ENCODE results near the gene ZNF438. TPM values are rescaled to one million over a fixed set of nuclear protein-coding genes. Genes with fewer than 3 reads are reported as not detected.

Gene ZNF438
- polyA plus RNA-seq, 1 donor: 7.3 TPM

DNA sequence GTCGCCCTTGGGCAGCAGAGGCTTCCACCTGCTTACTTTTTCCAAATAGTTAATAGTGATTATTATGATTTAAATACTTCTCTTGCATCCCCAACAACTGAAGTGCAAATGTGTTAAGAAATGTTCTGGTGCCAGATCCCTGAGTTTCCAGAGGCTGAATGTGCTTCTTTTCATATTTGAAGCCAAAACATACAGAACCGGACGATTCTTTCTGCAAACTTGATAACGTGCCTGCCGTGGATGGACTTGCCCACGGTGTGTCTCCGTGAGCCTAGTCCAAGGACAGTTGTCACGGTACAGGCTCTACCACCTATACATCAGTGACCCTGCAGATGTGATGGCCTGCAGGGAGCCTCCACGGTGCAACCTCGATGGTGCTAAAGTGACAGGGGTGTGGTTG is 203.5 kb downstream of the ZNF438 start:
- Histone ChIP-seq H3K9me3 (ENCODE audit: control insufficient read depth, low read depth, low read length) (no peaks in the 10 kb centered on the region), H3K4me1 (ENCODE audit: control insufficient read depth, insufficient read depth, low read length) (peaks cover 5% of the 10 kb centered on the region), H3K36me3 (ENCODE audit: control insufficient read depth, insufficient read depth, low read length) (no peaks in the 10 kb centered on the region), H3K4me3 (ENCODE audit: low read length) (no peak overlapping the region), H3K27me3 (ENCODE audit: control insufficient read depth, insufficient read depth, low read length) (no peaks in the 10 kb centered on the region), H3K27ac (ENCODE audit: low read length) (no peak overlapping the region)
- no CpG with 5 or more reads among the region's 10 CpGs for WGBS (ENCODE audit: insufficient coverage, low lambda C conversion rate)
- no peak for DNase-seq

DNA sequence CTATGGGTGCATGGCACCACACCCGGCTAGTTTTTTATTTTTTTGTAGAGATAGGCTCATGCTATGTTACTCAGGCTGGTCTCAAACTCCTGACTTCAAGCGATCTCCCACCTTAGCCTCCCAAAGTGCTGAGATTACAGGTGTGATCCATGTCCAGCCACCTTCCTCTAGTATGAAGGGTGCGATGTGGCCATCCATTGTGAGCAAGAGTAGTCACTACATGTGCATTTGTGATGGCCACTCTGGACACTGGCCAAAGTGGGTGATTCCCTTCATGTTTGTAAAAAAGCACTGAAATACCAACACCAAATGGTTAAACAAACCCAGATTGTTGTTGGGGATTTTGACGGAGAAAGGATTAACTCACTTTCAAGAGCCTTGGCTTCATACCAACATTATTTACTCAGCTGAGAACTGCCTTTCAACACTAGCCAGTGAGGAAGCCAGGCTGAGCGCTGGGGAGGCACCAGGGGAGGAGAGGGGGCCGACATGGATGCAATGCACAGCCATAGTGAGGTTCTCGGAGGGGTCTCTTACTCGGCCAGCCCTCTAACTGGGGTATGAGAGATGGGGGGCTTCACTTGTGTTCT is 204.0 kb downstream of the ZNF438 start:
- Histone ChIP-seq H3K27me3 (ENCODE audit: control insufficient read depth, insufficient read depth, low read length) (no peaks in the 10 kb centered on the region), H3K36me3 (ENCODE audit: control insufficient read depth, insufficient read depth, low read length) (no peaks in the 10 kb centered on the region), H3K4me1 (ENCODE audit: control insufficient read depth, insufficient read depth, low read length) (peaks cover 5% of the 10 kb centered on the region), H3K9me3 (ENCODE audit: control insufficient read depth, low read depth, low read length) (no peaks in the 10 kb centered on the region), H3K4me3 (ENCODE audit: low read length) (no peak overlapping the region), H3K27ac (ENCODE audit: low read length) (no peak overlapping the region)
- WGBS (ENCODE audit: insufficient coverage, low lambda C conversion rate): no CpG with 5 or more reads among the region's 8 CpGs
- DNase-seq: no peak

- WGBS (ENCODE audit: insufficient coverage, low lambda C conversion rate): no CpG with 5 or more reads among the region's 4 CpGs
- H3K4me3 ChIP-seq (ENCODE audit: low read length): no peak overlapping the region
- no peak for DNase-seq
Observed at GRCh38 chr10:30826679-30827078, 205.0 kb downstream of the ZNF438 start.

DNA sequence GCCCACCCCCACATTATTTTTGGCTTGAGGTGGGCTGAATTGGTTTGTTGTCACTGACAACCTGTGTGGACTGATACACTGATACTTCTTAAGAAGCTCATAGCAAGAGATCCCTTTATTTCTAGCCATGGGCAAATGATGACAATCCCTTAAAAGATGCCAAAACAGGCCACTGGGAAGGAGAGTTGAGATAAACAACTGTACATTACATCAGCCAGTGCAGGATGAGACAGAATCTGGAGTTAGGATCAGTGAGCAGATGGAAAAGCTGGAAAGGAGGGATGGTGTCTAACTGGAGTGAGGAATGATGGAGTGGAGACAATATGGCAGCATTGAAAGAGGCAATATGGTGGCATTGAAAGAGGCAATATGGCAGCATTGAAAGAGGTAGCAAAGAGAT is 206.2 kb downstream of the ZNF438 start:
- DNase-seq: no peak
- Histone ChIP-seq H3K36me3 (ENCODE audit: control insufficient read depth, insufficient read depth, low read length) (no peaks in the 10 kb centered on the region), H3K27me3 (ENCODE audit: control insufficient read depth, insufficient read depth, low read length) (no peaks in the 10 kb centered on the region), H3K27ac (ENCODE audit: low read length) (no peak overlapping the region), H3K9me3 (ENCODE audit: control insufficient read depth, low read depth, low read length) (no peaks in the 10 kb centered on the region), H3K4me1 (ENCODE audit: control insufficient read depth, insufficient read depth, low read length) (peaks cover 2% of the 10 kb centered on the region), H3K4me3 (ENCODE audit: low read length) (no peak overlapping the region)

More at GRCh38 chr10:30826679-30827078, 205.0 kb downstream of the ZNF438 start:
- Histone ChIP-seq H3K27me3 (ENCODE audit: control insufficient read depth, insufficient read depth, low read length) (no peaks in the 10 kb centered on the region), H3K36me3 (ENCODE audit: control insufficient read depth, insufficient read depth, low read length) (no peaks in the 10 kb centered on the region), H3K4me1 (ENCODE audit: control insufficient read depth, insufficient read depth, low read length) (peaks cover 5% of the 10 kb centered on the region), H3K27ac (ENCODE audit: low read length) (no peak overlapping the region), H3K9me3 (ENCODE audit: control insufficient read depth, low read depth, low read length) (no peaks in the 10 kb centered on the region)

DNA sequence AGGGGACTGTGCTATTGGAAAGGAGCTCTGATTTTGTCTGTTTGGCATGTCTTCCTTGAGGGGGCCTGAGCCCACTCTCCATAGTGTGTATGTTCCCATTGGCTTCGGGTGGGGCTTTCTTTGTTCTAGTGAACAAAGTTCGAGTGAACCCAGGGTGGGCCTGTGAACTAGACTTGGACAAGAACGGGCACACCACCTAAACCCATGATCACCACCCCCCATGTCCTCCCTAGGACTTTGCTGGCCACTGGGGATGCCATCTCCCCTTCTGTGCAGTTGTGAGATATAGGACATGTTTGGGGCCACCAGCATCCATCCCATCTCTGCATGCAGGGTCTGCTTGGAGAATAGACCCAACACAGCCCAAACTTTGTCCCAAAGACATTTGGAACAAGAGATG is 206.6 kb downstream of the ZNF438 start:
- no peaks in the 10 kb centered on the region for H3K9me3 ChIP-seq (ENCODE audit: control insufficient read depth, low read depth, low read length)
- WGBS (ENCODE audit: insufficient coverage, low lambda C conversion rate): no CpG with 5 or more reads among the region's 3 CpGs
- no peaks in the 10 kb centered on the region for H3K36me3 ChIP-seq (ENCODE audit: control insufficient read depth, insufficient read depth, low read length)
- DNase-seq: no peak
- no peak overlapping the region for H3K27ac ChIP-seq (ENCODE audit: low read length)
- no peaks in the 10 kb centered on the region for H3K27me3 ChIP-seq (ENCODE audit: control insufficient read depth, insufficient read depth, low read length)
- no peak overlapping the region for H3K4me3 ChIP-seq (ENCODE audit: low read length)
- no peaks in the 10 kb centered on the region for H3K4me1 ChIP-seq (ENCODE audit: control insufficient read depth, insufficient read depth, low read length)

GRCh38 chr10:30823651-30824050 is 208.0 kb downstream of the ZNF438 start:
- H3K9me3 ChIP-seq (ENCODE audit: control insufficient read depth, low read depth, low read length): no peaks in the 10 kb centered on the region
- H3K27ac ChIP-seq (ENCODE audit: low read length): no peak overlapping the region
- no peaks in the 10 kb centered on the region for H3K27me3 ChIP-seq (ENCODE audit: control insufficient read depth, insufficient read depth, low read length)
- no peak for DNase-seq
- no peaks in the 10 kb centered on the region for H3K36me3 ChIP-seq (ENCODE audit: control insufficient read depth, insufficient read depth, low read length)
- no CpG with 5 or more reads among the region's 2 CpGs for WGBS (ENCODE audit: insufficient coverage, low lambda C conversion rate)
- H3K4me3 ChIP-seq (ENCODE audit: low read length): no peak overlapping the region
- H3K4me1 ChIP-seq (ENCODE audit: control insufficient read depth, insufficient read depth, low read length): peaks cover 6% of the 10 kb centered on the region

GRCh38 chr10:30822693-30823465 is 208.8 kb downstream of the ZNF438 start:
- DNase-seq: no peak
- H3K27me3 ChIP-seq (ENCODE audit: control insufficient read depth, insufficient read depth, low read length): no peaks in the 10 kb centered on the region
- peaks cover 6% of the 10 kb centered on the region for H3K4me1 ChIP-seq (ENCODE audit: control insufficient read depth, insufficient read depth, low read length)
- H3K9me3 ChIP-seq (ENCODE audit: control insufficient read depth, low read depth, low read length): no peaks in the 10 kb centered on the region
- WGBS (ENCODE audit: insufficient coverage, low lambda C conversion rate): 100% methylated on average over 1 of the region's 10 CpGs
- no peaks in the 10 kb centered on the region for H3K36me3 ChIP-seq (ENCODE audit: control insufficient read depth, insufficient read depth, low read length)
- no peak overlapping the region for H3K4me3 ChIP-seq (ENCODE audit: low read length)
- H3K27ac ChIP-seq (ENCODE audit: low read length): no peak overlapping the region

GRCh38 chr10:30821994-30822692 is 209.5 kb downstream of the ZNF438 start:
- Histone ChIP-seq H3K36me3 (ENCODE audit: control insufficient read depth, insufficient read depth, low read length) (no peaks in the 10 kb centered on the region), H3K4me3 (ENCODE audit: low read length) (no peak overlapping the region), H3K9me3 (ENCODE audit: control insufficient read depth, low read depth, low read length) (no peaks in the 10 kb centered on the region), H3K4me1 (ENCODE audit: control insufficient read depth, insufficient read depth, low read length) (peaks cover 6% of the 10 kb centered on the region), H3K27ac (ENCODE audit: low read length) (no peak overlapping the region), H3K27me3 (ENCODE audit: control insufficient read depth, insufficient read depth, low read length) (no peaks in the 10 kb centered on the region)
- no CpG with 5 or more reads among the region's 17 CpGs for WGBS (ENCODE audit: insufficient coverage, low lambda C conversion rate)
- no peak for DNase-seq

DNA sequence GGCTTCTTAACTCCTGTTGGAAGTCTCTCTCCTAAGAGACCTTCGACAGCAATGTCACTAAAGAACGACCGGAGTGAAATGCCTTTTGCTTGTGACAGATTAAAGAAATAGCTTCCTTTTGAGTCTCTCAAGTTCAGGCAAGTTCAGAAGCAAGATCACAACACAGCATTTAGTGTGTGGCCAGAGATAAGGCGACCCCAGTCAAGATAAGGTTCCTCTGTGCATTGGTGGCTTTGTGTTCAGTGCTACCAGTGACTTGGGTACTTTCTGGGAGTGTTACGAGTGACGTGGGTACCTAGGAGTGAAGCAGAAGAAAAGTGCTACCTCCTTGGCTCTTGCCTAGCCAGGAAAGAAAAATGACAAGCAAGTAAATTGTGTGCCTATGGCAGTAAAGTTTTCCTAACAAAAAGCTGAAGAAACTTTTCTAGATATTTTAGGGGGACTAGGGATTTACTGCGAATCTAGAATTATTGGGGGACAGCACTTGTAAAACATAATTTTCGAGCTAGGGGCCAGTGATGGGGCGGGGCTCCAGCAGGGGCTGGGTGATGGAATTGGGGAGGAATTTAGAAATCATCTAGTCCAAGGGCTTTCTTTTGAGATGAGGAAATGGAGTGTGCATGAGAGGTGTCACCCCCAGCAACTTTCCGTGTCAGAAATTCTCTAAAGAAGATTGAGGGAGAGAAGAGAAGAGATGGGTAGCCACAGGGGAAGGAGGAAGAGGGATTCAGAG is 210.2 kb downstream of the ZNF438 start:
- DNase-seq: no peak
- Histone ChIP-seq H3K27ac (ENCODE audit: low read length) (no peak overlapping the region), H3K4me3 (ENCODE audit: low read length) (no peak overlapping the region), H3K36me3 (ENCODE audit: control insufficient read depth, insufficient read depth, low read length) (no peaks in the 10 kb centered on the region), H3K9me3 (ENCODE audit: control insufficient read depth, low read depth, low read length) (no peaks in the 10 kb centered on the region), H3K27me3 (ENCODE audit: control insufficient read depth, insufficient read depth, low read length) (no peaks in the 10 kb centered on the region), H3K4me1 (ENCODE audit: control insufficient read depth, insufficient read depth, low read length) (peaks cover 6% of the 10 kb centered on the region)
- WGBS (ENCODE audit: insufficient coverage, low lambda C conversion rate): 83% methylated on average over 1 of the region's 10 CpGs

- Histone ChIP-seq H3K36me3 (ENCODE audit: control insufficient read depth, insufficient read depth, low read length) (no peaks in the 10 kb centered on the region), H3K4me3 (ENCODE audit: low read length) (no peak overlapping the region), H3K27ac (ENCODE audit: low read length) (peak overlapping the region; percentile 44), H3K9me3 (ENCODE audit: control insufficient read depth, low read depth, low read length) (no peaks in the 10 kb centered on the region), H3K27me3 (ENCODE audit: control insufficient read depth, insufficient read depth, low read length) (no peaks in the 10 kb centered on the region), H3K4me1 (ENCODE audit: control insufficient read depth, insufficient read depth, low read length) (peaks cover 6% of the 10 kb centered on the region)
- DNase-seq: no peak
- 41% methylated on average over 3 of the region's 10 CpGs for whole genome bisulfite sequencing (ENCODE audit: insufficient coverage, low lambda C conversion rate)
Observed at GRCh38 chr10:30820261-30820991, 211.2 kb downstream of the ZNF438 start.

Data from large intestine (tissue), 3 donors.